H1 (cell line): ENCODE data around the gene ARHGAP15. TPM values are rescaled to one million over a fixed set of nuclear protein-coding genes. Genes with fewer than 3 reads are reported as not detected.

Experiments used
- CTCF ChIA-PET: fragments of 300-600 bp; sonication (Branson Sonifier 250); formaldehyde crosslinking; loops from one replicate; lab custom pipeline; 2021; ENCODE audit not compliant: partially characterized antibody; lab: Charles Lee
- POLR2A ChIA-PET: fragments of 300-600 bp; sonication (Branson Sonifier 250); formaldehyde crosslinking; loops from one replicate; lab custom pipeline; 2021; ENCODE audit warnings: inconsistent platforms; ENCODE audit not compliant: partially characterized antibody; lab: Charles Lee
- DNase-seq, 2 experiments: peaks; one replicate each; pipeline versions ENCODE4 v3.0.0 to v3.0.0-alpha.2; 2010 to 2022; ENCODE audit warnings: low spot score in 2 of 2, low read depth in 1 of 2, mixed read lengths in 1 of 2
- FAIRE-seq: peaks from 2 replicates; lab custom pipeline; 2011; peaks lifted over from hg19 to GRCh38; lab: Jason Lieb, UNC
- H2AFZ ChIP-seq: 2 replicates; pipeline ENCODE4 v1.8.1; 2012; ENCODE audit warnings: low read length, inconsistent platforms
- H2AK5ac ChIP-seq: 2 replicates; pipeline ENCODE4 v1.6.1; 2013; ENCODE audit warnings: low read depth, low read length
- H2BK120ac ChIP-seq: replicated peaks from 2 replicates; pipeline ENCODE3; 2013; ENCODE audit warnings: low read depth, low read length, inconsistent platforms
- H2BK12ac ChIP-seq: 2 replicates; pipeline ENCODE4 v1.6.1; 2013; ENCODE audit warnings: low read depth, low read length
- H2BK15ac ChIP-seq: 2 replicates; pipeline ENCODE4 v1.6.1; 2013; ENCODE audit warnings: low read length
- H2BK20ac ChIP-seq: 2 replicates; pipeline ENCODE4 v1.6.1; 2013; ENCODE audit warnings: low read length
- H2BK5ac ChIP-seq: 2 replicates; pipeline ENCODE4 v1.6.1; 2013; ENCODE audit warnings: low read depth, low read length
- H3K14ac ChIP-seq: 2 replicates; pipeline ENCODE4 v1.6.1; 2013; ENCODE audit warnings: inconsistent platforms; ENCODE audit not compliant: insufficient read length
- H3K18ac ChIP-seq: 2 replicates; pipeline ENCODE4 v1.6.1; 2013; ENCODE audit warnings: low read length; ENCODE audit errors: extremely low read depth
- H3K23ac ChIP-seq: 2 replicates; pipeline ENCODE4 v1.6.1; 2013; ENCODE audit warnings: inconsistent platforms; ENCODE audit not compliant: insufficient read length
- H3K23me2 ChIP-seq: 2 replicates; pipeline ENCODE4 v1.6.1; 2013; ENCODE audit warnings: low read depth, low read length
- H3K27ac ChIP-seq: 2 replicates; pipeline ENCODE4 v1.6.1; 2011; ENCODE audit warnings: low read depth, low read length, inconsistent platforms
- H3K27me3 ChIP-seq, 4 experiments: replicated peaks in 1 of 4; 1 replicate in 1 of 4; 2 replicates in 3 of 4; pipeline versions ENCODE4 v1.6.1 to v1.8.1; 2011 to 2013; ENCODE audit warnings: low read length in 3 of 4, mild to moderate bottlenecking in 3 of 4, inconsistent platforms in 2 of 4, mixed read lengths in 2 of 4, moderate library complexity in 1 of 4; ENCODE audit not compliant: control insufficient read depth in 3 of 4, insufficient read depth in 3 of 4; ENCODE audit errors: extremely low read depth in 1 of 4
- H3K36me3 ChIP-seq, 4 experiments: 2 replicates each; pipeline versions ENCODE4 v1.6.1 to v1.8.1; 2011 to 2013; ENCODE audit warnings: mild to moderate bottlenecking in 4 of 4, low read length in 3 of 4, moderate library complexity in 2 of 4, control low read depth in 1 of 4, inconsistent platforms in 1 of 4; ENCODE audit not compliant: insufficient read depth in 4 of 4, control insufficient read depth in 2 of 4
- H3K4ac ChIP-seq: replicated peaks from 2 replicates; pipeline ENCODE3; 2013; ENCODE audit warnings: low read length, low read depth, mixed read lengths, inconsistent platforms; ENCODE audit not compliant: insufficient read length
- H3K4me1 ChIP-seq, 4 experiments: replicated peaks in 1 of 4; 1 replicate in 1 of 4; 2 replicates in 3 of 4; pipeline versions ENCODE4 v1.6.1 to v1.8.1; 2011 to 2013; ENCODE audit warnings: low read length in 3 of 4, inconsistent platforms in 2 of 4, mixed read lengths in 1 of 4; ENCODE audit not compliant: insufficient read depth in 4 of 4, control insufficient read depth in 3 of 4
- H3K4me2 ChIP-seq, 2 experiments: 2 replicates each; pipeline versions ENCODE4 v1.6.1 to v1.8.1; 2011 to 2013; ENCODE audit warnings: low read depth in 2 of 2, low read length in 2 of 2, control low read depth in 1 of 2, inconsistent platforms in 1 of 2, mild to moderate bottlenecking in 1 of 2; ENCODE audit not compliant: insufficient read depth in 1 of 2
- H3K4me3 ChIP-seq, 4 experiments: fragments of 200-600, 300-600 bp in 1 of 4; sonication (generic), shearing (Covaris generic), sonication (Bioruptor Twin) in 1 of 4; 2 replicates each; pipeline versions ENCODE4 v1.5.1 to v1.8.1; 2011 to 2016; ENCODE audit warnings: low read length in 4 of 4, low read depth in 3 of 4, control low read depth in 2 of 4, inconsistent platforms in 2 of 4, mild to moderate bottlenecking in 2 of 4, mixed read lengths in 1 of 4, moderate library complexity in 1 of 4; ENCODE audit not compliant: insufficient read depth in 2 of 4; ENCODE audit errors: extremely low read depth in 1 of 4
- H3K56ac ChIP-seq: replicated peaks from 2 replicates; pipeline ENCODE3; 2013; ENCODE audit warnings: low read depth, mild to moderate bottlenecking, mixed read lengths, low read length, inconsistent platforms; ENCODE audit not compliant: insufficient read length
- H3K79me1 ChIP-seq: 2 replicates; pipeline ENCODE4 v1.6.1; 2013; ENCODE audit warnings: low read depth, low read length, control low read depth
- H3K79me2 ChIP-seq, 2 experiments: 2 replicates each; pipeline versions ENCODE4 v1.6.1 to v1.8.1; 2012 to 2013; ENCODE audit warnings: low read length in 2 of 2, mild to moderate bottlenecking in 2 of 2, inconsistent platforms in 1 of 2; ENCODE audit not compliant: insufficient read depth in 2 of 2, control insufficient read depth in 1 of 2
- H3K9ac ChIP-seq, 4 experiments: replicated peaks in 1 of 4; 1 replicate in 1 of 4; 2 replicates in 3 of 4; pipeline versions ENCODE4 v1.6.1 to v1.8.1; 2011 to 2013; ENCODE audit warnings: low read depth in 3 of 4, low read length in 3 of 4, control low read depth in 2 of 4, mild to moderate bottlenecking in 2 of 4, moderate library complexity in 2 of 4, inconsistent platforms in 1 of 4; ENCODE audit errors: extremely low read depth in 1 of 4
- H3K9me3 ChIP-seq, 2 experiments: 2 replicates each; pipeline versions ENCODE4 v1.6.1 to v1.8.1; 2012 to 2013; ENCODE audit warnings: mild to moderate bottlenecking in 2 of 2, moderate library complexity in 2 of 2, control low read depth in 1 of 2, inconsistent platforms in 1 of 2, low read depth in 1 of 2, low read length in 1 of 2, mixed read lengths in 1 of 2; ENCODE audit not compliant: insufficient read depth in 2 of 2
- H4K20me1 ChIP-seq, 2 experiments: replicated peaks in 1 of 2; 2 replicates each; pipeline versions ENCODE3 to v1.8.1; 2011 to 2013; ENCODE audit warnings: inconsistent platforms in 2 of 2, low read length in 2 of 2, mild to moderate bottlenecking in 1 of 2; ENCODE audit not compliant: insufficient read depth in 2 of 2, control insufficient read depth in 1 of 2
- H4K5ac ChIP-seq: 2 replicates; pipeline ENCODE4 v1.6.1; 2013; ENCODE audit warnings: low read length, low read depth, mixed read lengths, inconsistent platforms; ENCODE audit not compliant: insufficient read length
- H4K8ac ChIP-seq: 2 replicates; pipeline ENCODE4 v1.8.0; 2013; ENCODE audit warnings: mild to moderate bottlenecking, moderate library complexity, low read length, inconsistent platforms; ENCODE audit not compliant: insufficient read depth; ENCODE audit errors: extremely low read depth
- H4K91ac ChIP-seq: replicated peaks from 2 replicates; pipeline ENCODE3; 2013; ENCODE audit warnings: low read length, mixed read lengths, inconsistent platforms; ENCODE audit not compliant: insufficient read length
- BRCA1 ChIP-seq: IDR thresholded peaks from 2 replicates; pipeline ENCODE4 v1.6.1; 2012; ENCODE audit warnings: low read depth, low read length, improper control_type of control experiment
- CHD2 ChIP-seq: IDR thresholded peaks from 2 replicates; pipeline ENCODE4 v1.6.1; 2012; ENCODE audit warnings: low read length, improper control_type of control experiment
- FOSL1 ChIP-seq: IDR thresholded peaks from 2 replicates; pipeline ENCODE4 v1.6.1; 2011; ENCODE audit warnings: mild to moderate bottlenecking, low read depth, low read length, moderate library complexity; ENCODE audit not compliant: insufficient read depth
- JUN ChIP-seq: IDR thresholded peaks from 2 replicates; pipeline ENCODE4 v1.6.1; 2011; ENCODE audit warnings: low read depth, mild to moderate bottlenecking, improper control_type of control experiment, low read length
- JUND ChIP-seq: IDR thresholded peaks from 2 replicates; pipeline ENCODE4 v1.6.1; 2011; ENCODE audit warnings: mild to moderate bottlenecking, improper control_type of control experiment, low read length
- KDM4A ChIP-seq: IDR thresholded peaks from one replicate; pipeline ENCODE4 v1.7.1; 2012; ENCODE audit warnings: low read depth, mild to moderate bottlenecking, moderate library complexity, low read length, inconsistent platforms; ENCODE audit not compliant: severe bottlenecking
- KDM5A ChIP-seq: fragments of 200-600 bp; IDR thresholded peaks from 2 replicates; pipeline ENCODE4 v1.7.1; 2012; ENCODE audit warnings: mild to moderate bottlenecking, low read length, inconsistent platforms, mixed read lengths
- MAX ChIP-seq: IDR thresholded peaks from 2 replicates; pipeline ENCODE4 v1.6.1; 2012; ENCODE audit warnings: inconsistent platforms
- NRF1 ChIP-seq: IDR thresholded peaks from 2 replicates; pipeline ENCODE4 v1.6.1; 2011; ENCODE audit warnings: mild to moderate bottlenecking, low read depth, low read length, improper control_type of control experiment
- POLR2A ChIP-seq, 2 experiments: IDR thresholded peaks; 1 replicate in 1 of 2; 2 replicates in 1 of 2; pipeline ENCODE4 v1.6.1; 2011; ENCODE audit warnings: low read depth in 2 of 2, low read length in 2 of 2, mild to moderate bottlenecking in 2 of 2; ENCODE audit errors: control extremely low read depth in 1 of 2
- POU5F1 ChIP-seq: IDR thresholded peaks from 2 replicates; pipeline ENCODE4 v1.6.1; 2011; ENCODE audit warnings: low read depth, mild to moderate bottlenecking, low read length, moderate library complexity
- SAP30 ChIP-seq: fragments of 300-600 bp; sonication (generic); IDR thresholded peaks from 2 replicates; pipeline ENCODE4 v1.7.1; 2012; ENCODE audit warnings: low read length, moderate library complexity, mild to moderate bottlenecking, inconsistent platforms; ENCODE audit not compliant: insufficient read depth, insufficient replicate concordance
- SRF ChIP-seq: IDR thresholded peaks from 2 replicates; pipeline ENCODE4 v1.6.1; 2011; ENCODE audit warnings: mild to moderate bottlenecking, low read depth, low read length, moderate library complexity
- SUZ12 ChIP-seq: fragments of 200-600 bp; sonication (generic); IDR thresholded peaks from 2 replicates; pipeline ENCODE4 v1.6.1; 2012; ENCODE audit warnings: mild to moderate bottlenecking, inconsistent platforms, low read length, moderate library complexity, mixed read lengths
- TBP ChIP-seq: IDR thresholded peaks from 2 replicates; pipeline ENCODE4 v1.6.1; 2011; ENCODE audit warnings: low read depth, low read length, improper control_type of control experiment
- YY1 ChIP-seq: IDR thresholded peaks from 2 replicates; pipeline ENCODE4 v1.6.1; 2011; ENCODE audit warnings: low read depth, mild to moderate bottlenecking, low read length
- WGBS, 2 experiments: shearing (Covaris generic) in 1 of 2; methylation state at CpG; one replicate each; pipeline versions ENCODE4 v1.1.6 to v1.1.7; 2013 to 2015; ENCODE audit warnings: low lambda C conversion rate in 2 of 2, mixed read lengths in 2 of 2, inconsistent platforms in 1 of 2, low coverage in 1 of 2, missing lambda C conversion rate in 1 of 2; ENCODE audit not compliant: insufficient replicate concordance in 2 of 2, insufficient coverage in 1 of 2, insufficient read length in 1 of 2; ENCODE audit errors: extremely low coverage in 1 of 2, missing lambda C conversion rate in 1 of 2; 5-methylcytosine and 5-hydroxymethylcytosine counted together
- polyA plus RNA-seq, 7 experiments: library from polyadenylated mRNA; depleted of rRNA in 3 of 7; stranded (reverse) in 5 of 7; unstranded in 2 of 7; fragments of >200 nt in 5 of 7; fragments of 200-250 nt in 2 of 7; gene quantifications; 1 replicate in 5 of 7; 2 replicates in 1 of 7; 4 replicates in 1 of 7; pipeline versions ENCODE4 v1.2.1 to v1.2.3, GENCODE V29; 2011 to 2013; ENCODE audit warnings: missing spikeins in 2 of 7, mixed read lengths in 2 of 7
- total RNA-seq: library from RNA; stranded (reverse); fragmentation: NEBNext Ultra II Directional; extraction: Animal tissue kit (Norgen Biotek cat#: 25700); gene quantifications from 2 replicates; pipeline ENCODE4 v1.2.1, GENCODE V29; 2021

ARHGAP15 gene
- total and polyA plus RNA-seq, 2 of the 8 experiments (the other 6 are each of a cell fraction or from before 2014, with no cell fraction given), result not detected

GRCh38 chr2:143771939-143772338, 642.7 kb downstream of the ARHGAP15 start:
- Histone ChIP-seq H3K27ac (no peak overlapping the region), H2BK12ac (no peak overlapping the region), H4K5ac (no peak overlapping the region), H3K23me2 (peaks cover 2% of the 10 kb centered on the region; the same call in 1 of the 2 replicates), H2AFZ (peak overlapping the region; percentile 77; the same call in 1 of the 2 replicates), H4K91ac (no peak overlapping the region), H2BK5ac (no peak overlapping the region), H2BK120ac (no peak overlapping the region), H3K56ac (no peak overlapping the region), H2BK20ac (no peak overlapping the region), H4K8ac (no peak overlapping the region), H3K4me2 (no peak overlapping the region), H3K9ac (no peak overlapping the region), H3K4ac (no peak overlapping the region), H3K36me3 (no peaks in the 10 kb centered on the region; a peak in 1 of 8 replicates), H3K4me3 (no peak overlapping the region), H3K79me1 (no peaks in the 10 kb centered on the region), H3K9me3 (no peaks in the 10 kb centered on the region), H2BK15ac (no peak overlapping the region), H2AK5ac (no peak overlapping the region), H3K18ac (no peak overlapping the region), H4K20me1 (no peaks in the 10 kb centered on the region), H3K4me1 (no peaks in the 10 kb centered on the region; a peak in 1 of 7 replicates), H3K23ac (no peak overlapping the region), H3K14ac (no peak overlapping the region), H3K79me2 (no peaks in the 10 kb centered on the region), H3K27me3 (no peaks in the 10 kb centered on the region)
- ChIA-PET POLR2A (interaction anchor here (1.4 kb wide), 1 partner anchor 10 kb away, joined by 3 read pairs; no protein-coding TSS in a partner anchor), CTCF (interaction anchor here (1.6 kb wide), 1 partner anchor 12 kb away, joined by 3 read pairs; no protein-coding TSS in a partner anchor)
- FAIRE-seq (no peak), DNase-seq (no peak)
- WGBS, 2 experiments, result 91% methylated on average over 6 of the region's 6 CpGs; no CpG with 5 or more reads in 1 of the 2 experiments
- TF ChIP-seq CHD2, result no peak
- no peak for TF ChIP-seq TBP
- TF ChIP-seq SRF, result no peak
- no peak for TF ChIP-seq KDM4A
- no peak for TF ChIP-seq SAP30
- no peak for TF ChIP-seq MAX
- TF ChIP-seq POLR2A (IDR thresholded peaks at IDR 0.05; ENCODE audit: control extremely low read depth in 1 of 2, low read depth in 2 of 2, low read length in 2 of 2), result no peak
- no peak for TF ChIP-seq POU5F1
- no peak for TF ChIP-seq BRCA1
- TF ChIP-seq SUZ12, result no peak
- no peak for TF ChIP-seq FOSL1
- TF ChIP-seq YY1, result no peak
- TF ChIP-seq NRF1, result no peak
- TF ChIP-seq JUN, result no peak
- TF ChIP-seq JUND, result no peak
- TF ChIP-seq KDM5A, result no peak
